ENCODE measurements around the gene RAB8B. TPM values are rescaled to one million over a fixed set of nuclear protein-coding genes. Genes with fewer than 3 reads are reported as not detected.
"Not testable (repeated sequence)": the region's sequence is repeated elsewhere in the genome, so short reads cannot be mapped to it uniquely, and the experiment has no call there.

The RAB8B gene
- total and polyA plus RNA-seq, 2 of the 13 experiments (the other 11 are each of a cell fraction or from before 2014, with no cell fraction given), result 6.8 to 14.2 TPM

DNA sequence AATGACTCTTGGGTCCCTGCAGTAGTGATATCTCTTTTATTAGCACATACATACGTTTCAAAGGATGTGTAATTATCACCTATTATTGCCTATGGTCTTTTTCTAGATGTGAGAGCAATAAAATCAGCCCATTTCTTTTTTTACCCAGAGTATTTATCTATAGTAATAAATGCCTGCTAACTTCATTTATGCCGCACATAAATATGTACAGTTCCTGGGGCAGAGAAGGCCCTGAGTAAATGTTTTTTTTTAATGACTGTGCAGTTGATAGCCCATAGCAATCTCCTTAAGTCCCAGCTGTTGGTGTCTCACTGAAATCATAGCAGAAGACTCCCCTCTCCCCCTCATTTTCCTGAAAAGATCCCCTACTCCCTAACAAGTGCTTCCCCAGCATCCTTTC is 16.7 kb downstream of the RAB8B start:
- H3K36me3 ChIP-seq (replicated peaks in 1 of 2; ENCODE audit: control insufficient read depth in 1 of 2, insufficient read depth in 2 of 2, low read length in 2 of 2), result no peaks in the 10 kb centered on the region
- intact Hi-C loops (cut with micrococcal nuclease; ENCODE audit: unreplicated experiment) (no loop called here), in situ Hi-C loops (cut with HindIII; ENCODE audit: extremely low pct_ligation_motif_present, low pct_unique_long_range_greater_than_20kb) (no loop called here)
- no peak for ATAC-seq
- H3K4me3 ChIP-seq (replicated peaks in 1 of 3; ENCODE audit: insufficient read depth in 1 of 3, low read depth in 2 of 3, low read length in 3 of 3), result no peak overlapping the region
- no peak for DNase-seq (ENCODE audit: low spot score)
- H3K27ac ChIP-seq (ENCODE audit: extremely low read length, insufficient read depth, low read length), result no peak overlapping the region
- H3K79me2 ChIP-seq (ENCODE audit: insufficient read depth, low read length), result peaks cover 3% of the 10 kb centered on the region
- TF ChIP-seq, protein P1, sequence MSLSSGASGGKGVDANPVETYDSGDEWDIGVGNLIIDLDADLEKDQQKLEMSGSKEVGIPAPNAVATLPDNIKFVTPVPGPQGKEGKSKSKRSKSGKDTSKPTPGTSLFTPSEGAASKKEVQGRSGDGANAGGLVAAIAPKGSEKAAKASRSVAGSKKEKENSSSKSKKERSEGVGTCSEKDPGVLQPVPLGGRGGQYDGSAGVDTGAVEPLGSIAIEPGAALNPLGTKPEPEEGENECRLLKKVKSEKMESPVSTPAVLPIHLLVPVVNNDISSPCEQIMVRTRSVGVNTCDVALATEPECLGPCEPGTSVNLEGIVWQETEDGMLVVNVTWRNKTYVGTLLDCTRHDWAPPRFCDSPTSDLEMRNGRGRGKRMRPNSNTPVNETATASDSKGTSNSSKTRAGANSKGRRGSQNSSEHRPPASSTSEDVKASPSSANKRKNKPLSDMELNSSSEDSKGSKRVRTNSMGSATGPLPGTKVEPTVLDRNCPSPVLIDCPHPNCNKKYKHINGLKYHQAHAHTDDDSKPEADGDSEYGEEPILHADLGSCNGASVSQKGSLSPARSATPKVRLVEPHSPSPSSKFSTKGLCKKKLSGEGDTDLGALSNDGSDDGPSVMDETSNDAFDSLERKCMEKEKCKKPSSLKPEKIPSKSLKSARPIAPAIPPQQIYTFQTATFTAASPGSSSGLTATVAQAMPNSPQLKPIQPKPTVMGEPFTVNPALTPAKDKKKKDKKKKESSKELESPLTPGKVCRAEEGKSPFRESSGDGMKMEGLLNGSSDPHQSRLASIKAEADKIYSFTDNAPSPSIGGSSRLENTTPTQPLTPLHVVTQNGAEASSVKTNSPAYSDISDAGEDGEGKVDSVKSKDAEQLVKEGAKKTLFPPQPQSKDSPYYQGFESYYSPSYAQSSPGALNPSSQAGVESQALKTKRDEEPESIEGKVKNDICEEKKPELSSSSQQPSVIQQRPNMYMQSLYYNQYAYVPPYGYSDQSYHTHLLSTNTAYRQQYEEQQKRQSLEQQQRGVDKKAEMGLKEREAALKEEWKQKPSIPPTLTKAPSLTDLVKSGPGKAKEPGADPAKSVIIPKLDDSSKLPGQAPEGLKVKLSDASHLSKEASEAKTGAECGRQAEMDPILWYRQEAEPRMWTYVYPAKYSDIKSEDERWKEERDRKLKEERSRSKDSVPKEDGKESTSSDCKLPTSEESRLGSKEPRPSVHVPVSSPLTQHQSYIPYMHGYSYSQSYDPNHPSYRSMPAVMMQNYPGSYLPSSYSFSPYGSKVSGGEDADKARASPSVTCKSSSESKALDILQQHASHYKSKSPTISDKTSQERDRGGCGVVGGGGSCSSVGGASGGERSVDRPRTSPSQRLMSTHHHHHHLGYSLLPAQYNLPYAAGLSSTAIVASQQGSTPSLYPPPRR (CRISPR knock-in tag; IDR thresholded peaks at IDR 0.05; ENCODE audit: borderline replicate concordance), result no peak
- TF ChIP-seq SRSF9 (IDR thresholded peaks at IDR 0.05; ENCODE audit: borderline replicate concordance, insufficient read depth, low read depth, low read length, poor library complexity, severe bottlenecking) (no peak), RAD21 (CRISPR knock-in tag; IDR thresholded peaks at IDR 0.05) (no peak)
- BruUV-seq (replicated peaks), result no TSS peak
- peaks cover 42% of the 10 kb centered on the region for H3K4me1 ChIP-seq (ENCODE audit: insufficient read depth, low read length)
- POLR2A ChIA-PET, result no interaction called here
- H4K20me1 ChIP-seq (ENCODE audit: insufficient read depth, low read length), result no peaks in the 10 kb centered on the region
- H3K27me3 ChIP-seq (ENCODE audit: control insufficient read depth in 1 of 2, insufficient read depth in 2 of 2, low read length in 2 of 2), result no peaks in the 10 kb centered on the region; a peak in 1 of 5 replicates
- FAIRE-seq, result no peak
- H3K4me2 ChIP-seq (ENCODE audit: low read depth, low read length), result no peak overlapping the region
- H3K9ac ChIP-seq (ENCODE audit: insufficient read depth, low read depth, low read length), result no peak overlapping the region
- CTCF ChIA-PET (ENCODE audit: low intra/inter-chr PET ratio, low total read pairs), result no interaction called here
- H2AFZ ChIP-seq (ENCODE audit: low read length), result no peak overlapping the region
- H3K9me3 ChIP-seq (ENCODE audit: low read length), result no peaks in the 10 kb centered on the region
- WGBS (ENCODE audit: low lambda C conversion rate), result 87% methylated on average over 2 of the region's 2 CpGs

DNA sequence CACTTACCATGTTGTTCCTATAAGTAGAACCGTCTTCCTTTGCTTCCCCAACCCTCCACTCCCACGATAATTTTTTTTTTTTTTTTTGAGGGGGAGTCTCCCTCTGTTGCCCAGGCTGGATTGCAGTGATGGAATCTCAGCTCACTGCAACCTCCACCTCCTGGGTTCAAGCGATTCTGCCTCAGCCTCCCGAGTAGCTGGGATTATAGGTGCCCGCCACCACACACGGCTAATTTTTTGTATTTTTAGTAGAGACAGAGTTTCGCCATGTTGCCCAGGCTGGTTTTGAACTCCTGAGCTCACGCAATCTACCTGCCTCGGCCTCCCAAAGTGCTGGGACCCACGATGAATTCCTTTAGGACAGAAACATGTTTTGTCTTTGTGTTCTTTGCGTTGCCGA is 19.4 kb downstream of the RAB8B start:
- FAIRE-seq; ATAC-seq; H3K4me2 ChIP-seq (ENCODE audit: low read depth, low read length); H3K27ac ChIP-seq (ENCODE audit: extremely low read length, insufficient read depth, low read length); H3K9ac ChIP-seq (ENCODE audit: insufficient read depth, low read depth, low read length); H3K4me3 ChIP-seq (replicated peaks in 1 of 3; ENCODE audit: insufficient read depth in 1 of 3, low read depth in 2 of 3, low read length in 3 of 3); H3K27me3 ChIP-seq (ENCODE audit: control insufficient read depth in 1 of 2, insufficient read depth in 2 of 2, low read length in 2 of 2); BruUV-seq (replicated peaks); DNase-seq (ENCODE audit: low spot score); H3K36me3 ChIP-seq (replicated peaks in 1 of 2; ENCODE audit: control insufficient read depth in 1 of 2, insufficient read depth in 2 of 2, low read length in 2 of 2); CTCF ChIA-PET (ENCODE audit: low intra/inter-chr PET ratio, low total read pairs); intact Hi-C loops (cut with micrococcal nuclease; ENCODE audit: unreplicated experiment); POLR2A ChIA-PET; H4K20me1 ChIP-seq (ENCODE audit: insufficient read depth, low read length); H3K9me3 ChIP-seq (ENCODE audit: low read length); in situ Hi-C loops (cut with HindIII; ENCODE audit: extremely low pct_ligation_motif_present, low pct_unique_long_range_greater_than_20kb); H3K79me2 ChIP-seq (ENCODE audit: insufficient read depth, low read length); H2AFZ ChIP-seq (ENCODE audit: low read length): not testable (repeated sequence)
- peaks cover 40% of the 10 kb centered on the region for H3K4me1 ChIP-seq (ENCODE audit: insufficient read depth, low read length)
- 91% methylated on average over 12 of the region's 12 CpGs for WGBS (ENCODE audit: low lambda C conversion rate)

Measured in HepG2 (cell line).